Prostate gland (tissue), 2 donors: ENCODE measurements around the gene IQGAP1. TPM values are rescaled to one million over a fixed set of nuclear protein-coding genes. Genes with fewer than 3 reads are reported as not detected.

Source experiments
- DNase-seq: peaks from one replicate; pipeline ENCODE4 v3.0.0-alpha.2; 2019; ENCODE audit warnings: low spot score
- H3K27ac ChIP-seq, 2 donors: fragments of 200-600 bp; sonication (generic); 2 replicates each; pipeline ENCODE4 v1.5.1; 2017 to 2019
- H3K27me3 ChIP-seq: fragments of 200-600 bp; sonication (generic); replicated peaks from 2 replicates; pipeline ENCODE4 v1.5.1; 2019; ENCODE audit not compliant: insufficient read depth
- H3K36me3 ChIP-seq, 2 donors: fragments of 200-600 bp; sonication (generic); 1 replicate in 1 of 2; 2 replicates in 1 of 2; pipeline versions ENCODE4 v1.5.1 to v1.8.1; 2017 to 2019
- H3K4me1 ChIP-seq: fragments of 200-600 bp; sonication (generic); replicated peaks from 2 replicates; pipeline ENCODE4 v1.5.1; 2019
- H3K4me3 ChIP-seq, 2 donors: fragments of 200-600 bp; sonication (generic); 2 replicates each; pipeline ENCODE4 v1.5.1; 2017 to 2019
- H3K9me3 ChIP-seq: fragments of 200-600 bp; sonication (generic); 2 replicates; pipeline ENCODE4 v1.5.1; 2017
- POLR2A ChIP-seq: fragments of 450-650 bp; IDR thresholded peaks from one replicate; pipeline ENCODE4 v1.6.1; 2016; ENCODE audit warnings: antibody characterized with exemption, mild to moderate bottlenecking
- POLR2AphosphoS5 ChIP-seq: sonication (generic); formaldehyde crosslinking; IDR thresholded peaks from one replicate; pipeline ENCODE4 v1.6.1; 2017; ENCODE audit warnings: antibody characterized with exemption
- WGBS: methylation state at CpG from one replicate; pipeline ENCODE4 v1.1.5; 2018; 5-methylcytosine and 5-hydroxymethylcytosine counted together
- intact Hi-C: fragments of 100-400 bp; cut with DNase I; formaldehyde crosslinking; loops from one replicate; pipeline ENCODE4 v1.14.2; 2022
- total RNA-seq, 2 donors: library from RNA; depleted of rRNA; stranded (reverse); fragments of >200 nt; gene quantifications; one replicate each; pipeline ENCODE4 v1.1.0, GENCODE V29; 2016
- TF ChIP-seq, protein P1 (sequence below), 4 experiments: fragments of 200-600 bp in 2 of 4; fragments of 450-650 bp in 2 of 4; sonication (generic) in 2 of 4; IDR thresholded peaks; 1 replicate in 3 of 4; 2 replicates in 1 of 4; pipeline ENCODE4 v1.5.1; 2016 to 2019; ENCODE audit warnings: antibody characterized with exemption in 4 of 4, mild to moderate bottlenecking in 2 of 4, moderate library complexity in 2 of 4

Gene IQGAP1
- total RNA-seq, 2 donors from 2014 or later = 131 to 155 TPM

DNA sequence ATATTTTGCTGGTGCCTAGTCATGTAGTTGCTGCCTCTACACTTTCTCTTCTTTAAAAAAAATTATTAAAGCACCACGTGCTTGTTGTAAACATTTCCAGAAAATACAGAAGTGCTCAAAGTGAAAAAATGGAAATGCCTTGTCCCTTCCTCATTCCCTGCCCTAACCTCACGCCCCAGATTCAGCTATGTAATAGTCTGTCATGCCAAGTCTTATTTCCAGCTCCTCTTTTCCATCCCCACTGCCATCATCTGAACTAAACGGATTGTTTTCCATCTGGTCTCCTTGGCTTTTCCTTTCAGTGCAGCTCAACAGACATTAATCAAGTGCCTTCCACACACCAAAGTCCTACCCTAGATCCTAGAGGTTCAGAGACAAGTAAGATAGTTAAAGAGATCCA lies 20.5 kb upstream of the IQGAP1 start:
- Histone ChIP-seq H3K4me3 (no peak overlapping the region), H3K27me3 (no peaks in the 10 kb centered on the region), H3K27ac (no peak overlapping the region), H3K4me1 (no peaks in the 10 kb centered on the region), H3K9me3 (no peaks in the 10 kb centered on the region), H3K36me3 (no peaks in the 10 kb centered on the region)
- TF ChIP-seq, protein P1, sequence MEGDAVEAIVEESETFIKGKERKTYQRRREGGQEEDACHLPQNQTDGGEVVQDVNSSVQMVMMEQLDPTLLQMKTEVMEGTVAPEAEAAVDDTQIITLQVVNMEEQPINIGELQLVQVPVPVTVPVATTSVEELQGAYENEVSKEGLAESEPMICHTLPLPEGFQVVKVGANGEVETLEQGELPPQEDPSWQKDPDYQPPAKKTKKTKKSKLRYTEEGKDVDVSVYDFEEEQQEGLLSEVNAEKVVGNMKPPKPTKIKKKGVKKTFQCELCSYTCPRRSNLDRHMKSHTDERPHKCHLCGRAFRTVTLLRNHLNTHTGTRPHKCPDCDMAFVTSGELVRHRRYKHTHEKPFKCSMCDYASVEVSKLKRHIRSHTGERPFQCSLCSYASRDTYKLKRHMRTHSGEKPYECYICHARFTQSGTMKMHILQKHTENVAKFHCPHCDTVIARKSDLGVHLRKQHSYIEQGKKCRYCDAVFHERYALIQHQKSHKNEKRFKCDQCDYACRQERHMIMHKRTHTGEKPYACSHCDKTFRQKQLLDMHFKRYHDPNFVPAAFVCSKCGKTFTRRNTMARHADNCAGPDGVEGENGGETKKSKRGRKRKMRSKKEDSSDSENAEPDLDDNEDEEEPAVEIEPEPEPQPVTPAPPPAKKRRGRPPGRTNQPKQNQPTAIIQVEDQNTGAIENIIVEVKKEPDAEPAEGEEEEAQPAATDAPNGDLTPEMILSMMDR (IDR thresholded peaks at IDR 0.05) = no peak
- TF ChIP-seq POLR2AphosphoS5 = no peak
- TF ChIP-seq POLR2A = no peak
- DNase-seq = no peak
- intact Hi-C loops = no loop called here
- WGBS = 28% methylated on average over 3 of the region's 3 CpGs

DNA sequence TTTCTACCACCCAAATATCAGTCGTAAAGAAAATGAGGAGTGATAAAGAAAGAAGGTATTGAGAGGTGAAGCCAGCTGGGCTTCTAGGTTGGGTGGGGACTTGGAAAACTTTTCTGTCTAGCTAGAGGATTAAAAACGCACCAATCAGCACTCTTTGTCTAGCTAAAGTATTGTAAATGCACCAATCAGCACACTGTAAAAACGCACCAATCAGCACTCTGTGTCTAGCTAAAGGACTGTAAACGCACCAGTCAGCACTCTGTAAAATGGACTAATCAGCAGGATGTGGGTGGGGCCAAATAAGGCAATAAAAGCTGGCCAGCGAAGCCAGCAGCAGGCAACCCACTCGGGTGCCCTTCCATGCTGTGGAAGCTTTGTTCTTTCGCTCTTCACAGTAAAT lies 13.0 kb upstream of the IQGAP1 start:
- Histone ChIP-seq H3K9me3 (no peaks in the 10 kb centered on the region), H3K4me3 (no peak overlapping the region), H3K36me3 (no peaks in the 10 kb centered on the region), H3K4me1 (no peaks in the 10 kb centered on the region), H3K27me3 (no peaks in the 10 kb centered on the region), H3K27ac (no peak overlapping the region)
- no peak for TF ChIP-seq POLR2A
- no peak for TF ChIP-seq POLR2AphosphoS5
- TF ChIP-seq, protein P1 (IDR thresholded peaks at IDR 0.05) = no peak
- intact Hi-C loops = no loop called here
- DNase-seq = no peak
- 98% methylated on average over 7 of the region's 7 CpGs for WGBS

DNA sequence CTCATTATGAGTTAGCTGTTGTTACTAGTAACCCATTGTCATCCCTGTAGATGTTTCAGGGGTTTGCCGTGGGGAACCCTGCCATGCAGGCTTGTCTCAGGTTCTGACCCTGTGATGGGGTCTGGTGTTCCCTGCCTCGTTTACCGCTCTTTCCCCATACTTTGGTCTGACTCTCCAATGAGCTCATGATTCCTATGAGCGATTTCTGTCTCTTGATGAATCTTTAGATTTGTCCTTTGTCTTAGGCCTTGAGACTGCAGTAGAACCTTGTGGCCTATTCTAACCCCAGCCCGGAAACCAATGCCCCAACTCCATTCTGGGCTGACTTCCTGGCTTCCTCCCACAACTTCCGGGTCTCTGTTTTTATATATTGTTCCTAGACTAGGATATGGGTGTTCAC lies 11.3 kb upstream of the IQGAP1 start:
- no peak for DNase-seq
- Histone ChIP-seq H3K4me3 (no peak overlapping the region), H3K4me1 (no peaks in the 10 kb centered on the region), H3K9me3 (no peaks in the 10 kb centered on the region), H3K36me3 (no peaks in the 10 kb centered on the region), H3K27me3 (no peaks in the 10 kb centered on the region), H3K27ac (no peak overlapping the region)
- TF ChIP-seq POLR2A (no peak), POLR2AphosphoS5 (no peak)
- TF ChIP-seq, protein P1 (IDR thresholded peaks at IDR 0.05) = no peak
- 72% methylated on average over 6 of the region's 6 CpGs for WGBS
- intact Hi-C loops = no loop called here

DNA sequence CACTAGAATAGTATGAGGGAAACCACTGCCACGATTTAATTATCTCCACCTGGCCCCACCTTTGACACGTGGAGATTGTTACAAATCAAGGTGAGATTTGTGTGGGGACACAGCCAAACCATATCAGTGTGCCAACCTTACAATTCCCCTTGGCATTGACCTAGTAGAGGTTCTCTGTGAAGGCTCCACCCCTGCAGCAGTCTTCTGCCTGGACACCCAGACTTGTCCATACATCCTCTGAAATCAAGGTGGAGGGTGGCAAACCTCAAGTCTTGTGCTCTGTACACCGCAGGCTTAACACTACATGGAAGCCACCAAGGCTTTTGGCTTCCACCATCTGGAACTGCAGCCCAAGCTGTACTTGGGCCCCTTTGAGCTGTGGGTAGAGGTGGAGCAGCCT lies 8.8 kb upstream of the IQGAP1 start:
- no peak for DNase-seq
- H3K4me3 ChIP-seq = no peak overlapping the region
- WGBS = 91% methylated on average over 3 of the region's 3 CpGs
- TF ChIP-seq POLR2AphosphoS5 (no peak), POLR2A (no peak)
- TF ChIP-seq, protein P1 (IDR thresholded peaks at IDR 0.05) = no peak
- no peaks in the 10 kb centered on the region for H3K4me1 ChIP-seq
- intact Hi-C loops = no loop called here
- H3K27ac ChIP-seq = no peak overlapping the region
- H3K27me3 ChIP-seq = no peaks in the 10 kb centered on the region
- H3K36me3 ChIP-seq = no peaks in the 10 kb centered on the region
- H3K9me3 ChIP-seq = no peaks in the 10 kb centered on the region

DNA sequence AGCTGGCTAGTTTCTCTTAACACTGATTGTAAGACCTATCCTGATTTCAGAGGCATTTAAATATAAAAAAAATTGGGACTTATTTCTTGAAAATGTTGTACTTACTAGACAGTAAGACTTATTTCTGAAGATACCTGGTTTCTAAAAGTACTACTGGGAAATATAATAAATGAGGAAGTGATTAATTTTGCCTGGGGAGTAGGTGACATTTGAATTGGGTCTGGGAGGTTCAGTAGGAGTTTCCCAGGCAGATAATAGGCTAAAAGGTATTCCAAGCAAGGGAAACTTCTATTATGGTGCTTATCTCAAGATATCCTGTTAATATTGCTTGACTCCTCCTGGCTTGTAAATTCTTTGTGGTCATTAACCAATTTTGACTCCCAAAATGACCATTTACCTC lies 6.5 kb upstream of the IQGAP1 start:
- no peaks in the 10 kb centered on the region for H3K4me1 ChIP-seq
- H3K27ac ChIP-seq = no peak overlapping the region
- no peak for DNase-seq
- no peak for TF ChIP-seq POLR2AphosphoS5
- TF ChIP-seq, protein P1 (IDR thresholded peaks at IDR 0.05) = no peak
- TF ChIP-seq POLR2A = no peak
- intact Hi-C loops = no loop called here
- no peak overlapping the region for H3K4me3 ChIP-seq
- no peaks in the 10 kb centered on the region for H3K27me3 ChIP-seq
- H3K9me3 ChIP-seq = no peaks in the 10 kb centered on the region
- H3K36me3 ChIP-seq = no peaks in the 10 kb centered on the region
